ENCODE data around the gene CIB2.

DNA sequence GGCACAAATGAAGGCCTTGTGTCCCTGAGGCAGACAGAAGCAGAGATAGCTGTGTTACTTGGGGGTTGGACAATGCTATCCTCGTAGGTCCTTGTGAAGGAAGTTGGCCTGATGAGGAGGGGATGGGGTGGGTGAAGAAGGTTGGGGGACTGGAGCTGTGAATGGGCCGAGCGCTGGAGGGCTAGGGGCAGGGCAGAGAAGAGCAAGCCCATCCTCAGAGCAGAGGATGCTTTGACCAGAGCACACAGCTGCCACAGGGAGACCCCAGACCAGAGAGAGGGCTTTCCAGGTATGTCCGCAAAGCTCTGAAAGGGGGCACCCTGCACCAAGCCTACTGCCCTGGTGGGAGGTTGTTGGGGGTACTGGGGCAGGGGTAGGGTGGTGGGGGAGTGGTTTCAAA is 48.1 kb downstream of the CIB2 start:
- TF ChIP-seq, protein P1, sequence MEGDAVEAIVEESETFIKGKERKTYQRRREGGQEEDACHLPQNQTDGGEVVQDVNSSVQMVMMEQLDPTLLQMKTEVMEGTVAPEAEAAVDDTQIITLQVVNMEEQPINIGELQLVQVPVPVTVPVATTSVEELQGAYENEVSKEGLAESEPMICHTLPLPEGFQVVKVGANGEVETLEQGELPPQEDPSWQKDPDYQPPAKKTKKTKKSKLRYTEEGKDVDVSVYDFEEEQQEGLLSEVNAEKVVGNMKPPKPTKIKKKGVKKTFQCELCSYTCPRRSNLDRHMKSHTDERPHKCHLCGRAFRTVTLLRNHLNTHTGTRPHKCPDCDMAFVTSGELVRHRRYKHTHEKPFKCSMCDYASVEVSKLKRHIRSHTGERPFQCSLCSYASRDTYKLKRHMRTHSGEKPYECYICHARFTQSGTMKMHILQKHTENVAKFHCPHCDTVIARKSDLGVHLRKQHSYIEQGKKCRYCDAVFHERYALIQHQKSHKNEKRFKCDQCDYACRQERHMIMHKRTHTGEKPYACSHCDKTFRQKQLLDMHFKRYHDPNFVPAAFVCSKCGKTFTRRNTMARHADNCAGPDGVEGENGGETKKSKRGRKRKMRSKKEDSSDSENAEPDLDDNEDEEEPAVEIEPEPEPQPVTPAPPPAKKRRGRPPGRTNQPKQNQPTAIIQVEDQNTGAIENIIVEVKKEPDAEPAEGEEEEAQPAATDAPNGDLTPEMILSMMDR (IDR thresholded peaks at IDR 0.05) = no peak
- no peak for TF ChIP-seq POLR2A (IDR thresholded peaks at IDR 0.05)
